ENCODE results near the gene DHX8.

DHX8 gene

GRCh38 chr17:43574896-43575525 lies 91.2 kb downstream of the DHX8 start:
- Histone ChIP-seq H3K9ac (ENCODE audit: low read depth, low read length) (no peak overlapping the region), H3K9me3 (ENCODE audit: control insufficient read depth, insufficient read depth, low read length) (no peaks in the 10 kb centered on the region), H3K36me3 (ENCODE audit: insufficient read depth, low read length) (no peaks in the 10 kb centered on the region), H3K4me1 (ENCODE audit: insufficient read depth, low read length) (peaks cover 34% of the 10 kb centered on the region)
